ENCODE measurements around the gene LARP4. TPM values are rescaled to one million over a fixed set of nuclear protein-coding genes. Genes with fewer than 3 reads are reported as not detected.
A peak's percentile ranks its signal among the peaks of the same experiment; 100 is the strongest.

Gene LARP4
- total RNA-seq, 1 donor from 2014 or later = 88.4 TPM

DNA sequence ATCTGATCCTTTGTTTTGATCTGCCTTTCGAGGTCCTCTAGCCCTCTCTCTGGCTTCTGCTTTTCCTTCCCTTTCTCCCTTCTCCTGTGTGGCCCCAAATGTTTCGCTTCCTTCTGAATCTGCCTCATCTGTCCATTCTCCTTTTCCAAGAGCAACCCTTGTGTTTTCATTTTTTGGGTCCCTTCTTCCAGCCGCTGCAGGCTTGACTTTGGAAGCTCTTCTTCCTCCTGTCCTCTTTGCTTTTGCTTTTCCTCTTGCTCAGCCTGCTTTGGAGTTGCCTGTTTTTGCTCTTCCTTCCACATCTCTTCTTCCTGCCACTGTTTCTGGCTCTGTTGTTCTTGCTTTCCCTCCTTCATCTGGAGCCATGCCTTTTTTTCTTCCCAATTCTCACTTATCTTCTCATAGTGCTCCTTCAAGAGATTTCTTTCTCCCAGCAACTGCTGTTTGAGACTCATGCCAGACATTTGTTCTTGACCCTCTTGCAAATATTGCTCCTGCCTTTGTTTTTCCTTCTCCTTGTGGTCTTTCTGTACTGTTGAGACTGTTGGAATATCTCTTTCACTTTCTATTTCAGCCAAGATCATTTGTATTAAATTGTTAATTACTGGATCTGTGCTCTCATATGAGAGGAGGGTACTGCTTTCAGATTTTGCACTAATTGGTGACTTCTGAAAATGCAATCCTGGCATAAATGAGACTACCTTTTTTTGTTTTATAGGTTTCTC is 46.7 kb upstream of the LARP4 start:
- TF ChIP-seq, protein P1, sequence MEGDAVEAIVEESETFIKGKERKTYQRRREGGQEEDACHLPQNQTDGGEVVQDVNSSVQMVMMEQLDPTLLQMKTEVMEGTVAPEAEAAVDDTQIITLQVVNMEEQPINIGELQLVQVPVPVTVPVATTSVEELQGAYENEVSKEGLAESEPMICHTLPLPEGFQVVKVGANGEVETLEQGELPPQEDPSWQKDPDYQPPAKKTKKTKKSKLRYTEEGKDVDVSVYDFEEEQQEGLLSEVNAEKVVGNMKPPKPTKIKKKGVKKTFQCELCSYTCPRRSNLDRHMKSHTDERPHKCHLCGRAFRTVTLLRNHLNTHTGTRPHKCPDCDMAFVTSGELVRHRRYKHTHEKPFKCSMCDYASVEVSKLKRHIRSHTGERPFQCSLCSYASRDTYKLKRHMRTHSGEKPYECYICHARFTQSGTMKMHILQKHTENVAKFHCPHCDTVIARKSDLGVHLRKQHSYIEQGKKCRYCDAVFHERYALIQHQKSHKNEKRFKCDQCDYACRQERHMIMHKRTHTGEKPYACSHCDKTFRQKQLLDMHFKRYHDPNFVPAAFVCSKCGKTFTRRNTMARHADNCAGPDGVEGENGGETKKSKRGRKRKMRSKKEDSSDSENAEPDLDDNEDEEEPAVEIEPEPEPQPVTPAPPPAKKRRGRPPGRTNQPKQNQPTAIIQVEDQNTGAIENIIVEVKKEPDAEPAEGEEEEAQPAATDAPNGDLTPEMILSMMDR (IDR thresholded peaks at IDR 0.05) = no peak
- TF ChIP-seq EZH2phosphoT487 (IDR thresholded peaks at IDR 0.05) (no peak), EZH2 (IDR thresholded peaks at IDR 0.05) (no peak)
- no peak overlapping the region for H3K4me3 ChIP-seq
- no peaks in the 10 kb centered on the region for H3K36me3 ChIP-seq
- no peak overlapping the region for H3K27ac Mint-ChIP-seq
- no peak overlapping the region for H3K4me2 ChIP-seq
- DNase-seq (ENCODE audit: low spot score) = no peak
- no peaks in the 10 kb centered on the region for H4K20me1 ChIP-seq (ENCODE audit: low read depth)
- no peaks in the 10 kb centered on the region for H3K4me1 ChIP-seq
- no peaks in the 10 kb centered on the region for H3K36me3 Mint-ChIP-seq
- H3K9me3 Mint-ChIP-seq = no peaks in the 10 kb centered on the region
- no peaks in the 10 kb centered on the region for H3F3A ChIP-seq (ENCODE audit: low read depth)
- no peak overlapping the region for H3K27ac ChIP-seq
- H3K27me3 Mint-ChIP-seq (ENCODE audit: insufficient read depth, low read depth) = no peaks in the 10 kb centered on the region
- no peaks in the 10 kb centered on the region for H3K79me2 ChIP-seq (ENCODE audit: low read depth)
- H3K4me1 Mint-ChIP-seq = no peaks in the 10 kb centered on the region
- H3K27me3 ChIP-seq = no peaks in the 10 kb centered on the region
- H2AFZ ChIP-seq (replicated peaks) = peak overlapping the region; percentile 55
- no peaks in the 10 kb centered on the region for H3K9me3 ChIP-seq (ENCODE audit: low read depth)
- no peak overlapping the region for H3K4me3 Mint-ChIP-seq
- H3K9ac ChIP-seq = no peak overlapping the region

DNA sequence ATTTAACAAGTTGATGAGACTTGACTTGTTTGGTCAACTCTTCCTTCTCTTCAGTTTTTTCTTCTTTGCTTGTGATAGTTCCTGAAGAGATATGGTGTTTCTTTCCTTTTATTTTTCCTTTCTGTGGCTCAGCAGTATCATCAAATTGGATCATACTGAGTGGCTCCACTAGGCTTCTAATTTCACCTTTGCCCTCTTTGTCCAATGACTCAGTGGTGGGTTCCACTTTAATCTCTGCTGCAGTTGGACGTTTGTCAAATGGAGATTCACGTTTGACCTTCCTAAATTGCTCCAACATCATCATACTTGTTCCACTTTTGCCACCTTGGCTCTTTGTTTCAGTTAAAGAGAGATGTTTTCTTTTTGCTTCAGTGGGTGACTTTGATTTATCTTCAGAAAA is 45.8 kb upstream of the LARP4 start:
- H3K79me2 ChIP-seq (ENCODE audit: low read depth) = no peaks in the 10 kb centered on the region
- no peak overlapping the region for H3K4me3 Mint-ChIP-seq

DNA sequence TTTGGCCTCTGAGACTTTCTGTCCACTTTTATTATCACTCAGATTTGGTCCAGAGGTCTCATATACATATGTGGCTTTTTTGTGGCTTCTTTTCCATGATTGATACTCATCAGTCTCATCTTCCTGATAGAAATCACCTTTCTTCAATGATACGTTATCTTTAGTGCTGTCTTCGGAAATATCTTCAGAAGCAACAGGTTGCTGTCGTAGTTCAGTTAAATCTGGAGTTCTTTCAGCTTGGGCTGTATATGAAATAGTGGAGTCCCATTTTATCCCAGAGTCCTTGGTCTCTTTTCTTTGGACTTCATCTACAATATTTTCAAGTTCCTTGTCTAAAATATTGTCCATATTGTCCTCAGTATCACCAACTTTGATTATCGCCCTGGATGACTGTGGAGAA is 45.3 kb upstream of the LARP4 start:
- H3K27me3 ChIP-seq = no peaks in the 10 kb centered on the region
- no peaks in the 10 kb centered on the region for H3K36me3 ChIP-seq
- H3K4me1 ChIP-seq = no peaks in the 10 kb centered on the region
- no peaks in the 10 kb centered on the region for H3K9me3 ChIP-seq (ENCODE audit: low read depth)
- H3K4me3 ChIP-seq = no peak overlapping the region
- Mint-ChIP-seq H3K36me3 (no peaks in the 10 kb centered on the region), H3K27ac (no peak overlapping the region), H3K27me3 (ENCODE audit: insufficient read depth, low read depth) (no peaks in the 10 kb centered on the region), H3K4me3 (no peak overlapping the region), H3K9me3 (no peaks in the 10 kb centered on the region), H3K4me1 (no peaks in the 10 kb centered on the region)
- no peak overlapping the region for H2AFZ ChIP-seq (replicated peaks)
- H3K79me2 ChIP-seq (ENCODE audit: low read depth) = no peaks in the 10 kb centered on the region
- H3K4me2 ChIP-seq = no peak overlapping the region
- H3F3A ChIP-seq (ENCODE audit: low read depth) = no peaks in the 10 kb centered on the region
- H4K20me1 ChIP-seq (ENCODE audit: low read depth) = no peaks in the 10 kb centered on the region
- no peak overlapping the region for H3K27ac ChIP-seq
- TF ChIP-seq, protein P1 (IDR thresholded peaks at IDR 0.05) = no peak
- no peak for TF ChIP-seq EZH2 (IDR thresholded peaks at IDR 0.05)
- no peak for TF ChIP-seq EZH2phosphoT487 (IDR thresholded peaks at IDR 0.05)
- H3K9ac ChIP-seq = no peak overlapping the region
- no peak for DNase-seq (ENCODE audit: low spot score)

More for the DNA sequence above, 45.8 kb upstream of the LARP4 start:
- no peak for DNase-seq (ENCODE audit: low spot score)
- H3K9me3 Mint-ChIP-seq = no peaks in the 10 kb centered on the region
- Histone ChIP-seq H3K9me3 (ENCODE audit: low read depth) (no peaks in the 10 kb centered on the region), H3K4me3 (no peak overlapping the region), H3K27ac (no peak overlapping the region), H3K9ac (no peak overlapping the region), H2AFZ (replicated peaks) (no peak overlapping the region), H3K4me1 (no peaks in the 10 kb centered on the region), H3F3A (ENCODE audit: low read depth) (no peaks in the 10 kb centered on the region), H3K27me3 (no peaks in the 10 kb centered on the region), H3K36me3 (no peaks in the 10 kb centered on the region), H4K20me1 (ENCODE audit: low read depth) (no peaks in the 10 kb centered on the region), H3K4me2 (no peak overlapping the region)
- H3K4me1 Mint-ChIP-seq = no peaks in the 10 kb centered on the region
- H3K36me3 Mint-ChIP-seq = no peaks in the 10 kb centered on the region
- TF ChIP-seq EZH2 (IDR thresholded peaks at IDR 0.05) = no peak
- no peak for TF ChIP-seq EZH2phosphoT487 (IDR thresholded peaks at IDR 0.05)
- TF ChIP-seq, protein P1 (IDR thresholded peaks at IDR 0.05) = no peak
- no peak overlapping the region for H3K27ac Mint-ChIP-seq
- H3K27me3 Mint-ChIP-seq (ENCODE audit: insufficient read depth, low read depth) = no peaks in the 10 kb centered on the region

Measured in neural progenitor cell (in vitro differentiated cells).